Mesodermal cell (in vitro differentiated cells): Measurements from ENCODE around the gene ZNF165.
A peak's percentile ranks its signal among the peaks of the same experiment; 100 is the strongest.
"Not testable (repeated sequence)": the region's sequence is repeated elsewhere in the genome, so short reads cannot be mapped to it uniquely, and the experiment has no call there.

Experiments used
- H3K27ac ChIP-seq: 2 replicates; pipeline ENCODE4 v1.7.0; 2013; ENCODE audit warnings: mild to moderate bottlenecking, low read depth, low read length, moderate library complexity; ENCODE audit not compliant: severe bottlenecking
- H3K36me3 ChIP-seq: 2 replicates; pipeline ENCODE4 v1.7.1; 2013; ENCODE audit warnings: mild to moderate bottlenecking, low read length, moderate library complexity; ENCODE audit not compliant: control insufficient read depth, insufficient read depth
- H3K4me1 ChIP-seq: one replicate; pipeline ENCODE4 v1.7.1; 2013; ENCODE audit warnings: mild to moderate bottlenecking, low read length; ENCODE audit not compliant: insufficient read depth, control insufficient read depth, poor library complexity, severe bottlenecking
- H3K4me3 ChIP-seq: 2 replicates; pipeline ENCODE4 v1.7.0; 2013; ENCODE audit warnings: low read length, control low read depth, mild to moderate bottlenecking; ENCODE audit not compliant: insufficient read depth, poor library complexity, severe bottlenecking; ENCODE audit errors: extremely low read depth
- H3K9me3 ChIP-seq: 2 replicates; pipeline ENCODE4 v1.7.1; 2013; ENCODE audit warnings: mild to moderate bottlenecking, low read length, moderate library complexity; ENCODE audit not compliant: control insufficient read depth
- WGBS, 2 experiments: methylation state at CpG; one replicate each; pipeline ENCODE4 v1.1.5; 2013; ENCODE audit warnings: missing lambda C conversion rate in 2 of 2; ENCODE audit not compliant: insufficient coverage in 2 of 2; 5-methylcytosine and 5-hydroxymethylcytosine counted together

Gene ZNF165

GRCh38 chr6:28089054-28089453 lies 8.7 kb downstream of the ZNF165 start:
- Histone ChIP-seq H3K4me1 (no peaks in the 10 kb centered on the region), H3K27ac (no peak overlapping the region), H3K9me3 (peaks cover 15% of the 10 kb centered on the region), H3K36me3 (peaks cover 7% of the 10 kb centered on the region), H3K4me3 (no peak overlapping the region)
- WGBS, 2 experiments, result 93 to 100% methylated on average over 2 to 3 of the region's 5 CpGs

GRCh38 chr6:28090917-28091586 lies 10.7 kb downstream of the ZNF165 start:
- Histone ChIP-seq H3K27ac (no peak overlapping the region), H3K4me1 (no peaks in the 10 kb centered on the region), H3K4me3 (no peak overlapping the region), H3K36me3 (peaks cover 7% of the 10 kb centered on the region), H3K9me3 (peaks cover 15% of the 10 kb centered on the region)
- 97% methylated on average over 13 to 22 of the region's 33 CpGs for WGBS, 2 experiments

- WGBS, 2 experiments, result 83 to 95% methylated on average over 4 to 7 of the region's 7 CpGs
- H3K9me3 ChIP-seq, H3K4me3 ChIP-seq, H3K4me1 ChIP-seq, H3K36me3 ChIP-seq, H3K27ac ChIP-seq: not testable (repeated sequence)
Observed at GRCh38 chr6:28102222-28102621, 21.9 kb downstream of the ZNF165 start.

GRCh38 chr6:28102699-28103098 lies 22.3 kb downstream of the ZNF165 start:
- not testable (repeated sequence) for H3K4me1 ChIP-seq, H3K36me3 ChIP-seq, H3K9me3 ChIP-seq, H3K27ac ChIP-seq, H3K4me3 ChIP-seq

- whole genome bisulfite sequencing, 2 experiments, result 3% methylated on average over 52 to 53 of the region's 54 CpGs
- Histone ChIP-seq H3K4me1 (peaks cover 3% of the 10 kb centered on the region), H3K4me3 (peak overlapping the region; percentile 62), H3K36me3 (no peaks in the 10 kb centered on the region), H3K9me3 (no peaks in the 10 kb centered on the region), H3K27ac (no peak overlapping the region)
Observed at GRCh38 chr6:28104392-28105244, 24.2 kb downstream of the ZNF165 start.

- H3K36me3 ChIP-seq, result no peaks in the 10 kb centered on the region
- H3K27ac ChIP-seq, result no peak overlapping the region
- peak overlapping the region; percentile 62 for H3K4me3 ChIP-seq
- no peaks in the 10 kb centered on the region for H3K9me3 ChIP-seq
- peaks cover 3% of the 10 kb centered on the region for H3K4me1 ChIP-seq
- WGBS, 2 experiments, result 14 to 38% methylated on average over 2 to 3 of the region's 5 CpGs
Observed at GRCh38 chr6:28105245-28105639, 24.9 kb downstream of the ZNF165 start.

GRCh38 chr6:28107506-28107905 lies 27.1 kb downstream of the ZNF165 start:
- Histone ChIP-seq H3K36me3 (no peaks in the 10 kb centered on the region), H3K4me3 (no peak overlapping the region), H3K9me3 (no peaks in the 10 kb centered on the region), H3K27ac (no peak overlapping the region), H3K4me1 (peaks cover 3% of the 10 kb centered on the region)
- 84 to 91% methylated on average over 3 of the region's 3 CpGs for WGBS, 2 experiments

DNA sequence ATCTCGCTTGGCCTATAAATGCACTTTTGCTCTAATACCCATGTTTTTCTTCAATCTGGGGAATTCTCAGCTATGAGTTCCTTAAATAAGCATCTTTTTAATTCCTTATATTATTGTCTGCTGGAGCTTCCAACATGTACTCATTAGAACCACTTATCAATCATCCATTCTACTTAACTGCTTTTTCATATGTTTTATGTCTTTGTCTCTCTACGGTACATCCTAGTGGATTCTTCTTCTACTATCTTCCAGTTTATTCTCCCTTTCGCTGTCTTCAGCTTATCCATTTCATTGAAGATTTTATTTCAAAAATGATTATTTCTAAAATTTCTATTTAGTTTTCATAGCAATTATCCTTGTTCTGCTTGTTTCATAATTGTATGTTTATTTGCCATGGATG lies 31.6 kb downstream of the ZNF165 start:
- no peaks in the 10 kb centered on the region for H3K9me3 ChIP-seq
- peaks cover 16% of the 10 kb centered on the region for H3K36me3 ChIP-seq
- H3K4me1 ChIP-seq, result no peaks in the 10 kb centered on the region
- 80% methylated on average over 2 of the region's 3 CpGs; no CpG with 5 or more reads in 1 of the 2 experiments for WGBS, 2 experiments
- no peak overlapping the region for H3K4me3 ChIP-seq
- no peak overlapping the region for H3K27ac ChIP-seq

GRCh38 chr6:28115799-28116198 lies 35.4 kb downstream of the ZNF165 start:
- 86 to 100% methylated on average over 1 of the region's 2 CpGs for WGBS, 2 experiments
- no peak overlapping the region for H3K27ac ChIP-seq
- no peaks in the 10 kb centered on the region for H3K9me3 ChIP-seq
- H3K4me3 ChIP-seq, result no peak overlapping the region
- H3K4me1 ChIP-seq, result no peaks in the 10 kb centered on the region
- H3K36me3 ChIP-seq, result peaks cover 40% of the 10 kb centered on the region

- Histone ChIP-seq H3K36me3 (peaks cover 47% of the 10 kb centered on the region), H3K27ac (no peak overlapping the region)
- WGBS, 2 experiments, result 100% methylated on average over 1 of the region's 2 CpGs; no CpG with 5 or more reads in 1 of the 2 experiments
Observed at GRCh38 chr6:28117386-28118050, 37.1 kb downstream of the ZNF165 start.

More at GRCh38 chr6:28117386-28118050, 37.1 kb downstream of the ZNF165 start:
- Histone ChIP-seq H3K9me3 (no peaks in the 10 kb centered on the region), H3K4me3 (no peak overlapping the region), H3K4me1 (no peaks in the 10 kb centered on the region)
